Trophoblast cell (in vitro differentiated cells and primary cell): ENCODE results near the gene GPC3.
A peak's percentile ranks its signal among the peaks of the same experiment; 100 is the strongest.

ENCODE experiments used
- DNase-seq, 2 donors: peaks; one replicate each; pipeline ENCODE4 v3.0.0-alpha.2; 2016
- H2AFZ ChIP-seq: 2 replicates; pipeline ENCODE4 v1.6.1; 2013; ENCODE audit warnings: low read length, moderate library complexity, mild to moderate bottlenecking; ENCODE audit not compliant: insufficient read depth, poor library complexity
- H2AK5ac ChIP-seq: 2 replicates; pipeline ENCODE4 v1.6.1; 2013; ENCODE audit warnings: mild to moderate bottlenecking, low read length
- H2BK120ac ChIP-seq: 2 replicates; pipeline ENCODE4 v1.6.1; 2013; ENCODE audit warnings: low read length, mild to moderate bottlenecking, moderate library complexity; ENCODE audit not compliant: insufficient read depth, poor library complexity
- H2BK12ac ChIP-seq: 2 replicates; pipeline ENCODE4 v1.6.1; 2013; ENCODE audit warnings: mild to moderate bottlenecking, low read length, moderate library complexity
- H2BK5ac ChIP-seq: 2 replicates; pipeline ENCODE4 v1.6.1; 2013; ENCODE audit warnings: low read length, low read depth, moderate library complexity, mild to moderate bottlenecking; ENCODE audit not compliant: poor library complexity
- H3K14ac ChIP-seq: 2 replicates; pipeline ENCODE4 v1.6.1; 2013; ENCODE audit warnings: mild to moderate bottlenecking, low read length
- H3K18ac ChIP-seq: 2 replicates; pipeline ENCODE4 v1.6.1; 2013; ENCODE audit warnings: mild to moderate bottlenecking, low read length
- H3K23ac ChIP-seq: 2 replicates; pipeline ENCODE4 v1.6.1; 2013; ENCODE audit warnings: low read length
- H3K27ac ChIP-seq: 2 replicates; pipeline ENCODE4 v1.5.1; 2013; ENCODE audit warnings: low read depth, mild to moderate bottlenecking, inconsistent platforms, low read length, moderate library complexity
- H3K27me3 ChIP-seq: 2 replicates; pipeline ENCODE4 v1.6.1; 2013; ENCODE audit warnings: inconsistent platforms, mild to moderate bottlenecking, low read length, moderate library complexity; ENCODE audit not compliant: insufficient read depth
- H3K36me3 ChIP-seq, 2 experiments: 1 replicate in 1 of 2; 2 replicates in 1 of 2; pipeline ENCODE4 v1.6.1; 2013; ENCODE audit warnings: low read length in 2 of 2, mild to moderate bottlenecking in 2 of 2, moderate library complexity in 1 of 2; ENCODE audit not compliant: insufficient read depth in 2 of 2, control insufficient read depth in 1 of 2
- H3K4ac ChIP-seq: 2 replicates; pipeline ENCODE4 v1.6.1; 2013; ENCODE audit warnings: low read depth, mild to moderate bottlenecking, low read length, moderate library complexity
- H3K4me1 ChIP-seq, 2 experiments: 1 replicate in 1 of 2; 2 replicates in 1 of 2; pipeline ENCODE4 v1.6.1; 2013; ENCODE audit warnings: low read length in 2 of 2, mild to moderate bottlenecking in 2 of 2, moderate library complexity in 1 of 2; ENCODE audit not compliant: insufficient read depth in 2 of 2, control insufficient read depth in 1 of 2
- H3K4me2 ChIP-seq: 2 replicates; pipeline ENCODE4 v1.6.1; 2013; ENCODE audit warnings: inconsistent platforms, mild to moderate bottlenecking, low read length, moderate library complexity
- H3K4me3 ChIP-seq: 2 replicates; pipeline ENCODE4 v1.5.1; 2013; ENCODE audit warnings: mild to moderate bottlenecking, low read depth, low read length, inconsistent platforms
- H3K79me1 ChIP-seq: one replicate; pipeline ENCODE4 v1.6.1; 2013; ENCODE audit warnings: low read length
- H3K79me2 ChIP-seq: 2 replicates; pipeline ENCODE4 v1.6.1; 2013; ENCODE audit warnings: low read length, mild to moderate bottlenecking; ENCODE audit not compliant: control insufficient read depth, insufficient read depth, poor library complexity
- H3K9ac ChIP-seq: 2 replicates; pipeline ENCODE4 v1.6.1; 2013; ENCODE audit warnings: mild to moderate bottlenecking, low read length
- H3K9me3 ChIP-seq: 2 replicates; pipeline ENCODE4 v1.6.1; 2013; ENCODE audit warnings: low read depth, mild to moderate bottlenecking, control low read depth, inconsistent platforms, low read length; ENCODE audit not compliant: insufficient read depth
- H4K12ac ChIP-seq: 2 replicates; pipeline ENCODE4 v1.6.1; 2013; ENCODE audit warnings: low read depth, mild to moderate bottlenecking, low read length, moderate library complexity
- H4K8ac ChIP-seq: 2 replicates; pipeline ENCODE4 v1.6.1; 2013; ENCODE audit warnings: low read depth, mild to moderate bottlenecking, low read length, moderate library complexity
- H4K91ac ChIP-seq: one replicate; pipeline ENCODE4 v1.6.1; 2013; ENCODE audit warnings: low read depth, mild to moderate bottlenecking, low read length, moderate library complexity
- WGBS: extraction: QIAGEN DNeasy Blood & Tissue Kit; methylation state at CpG from one replicate; pipeline ENCODE4 v1.1.7; 2013; ENCODE audit warnings: missing lambda C conversion rate; ENCODE audit not compliant: insufficient read length, insufficient coverage; ENCODE audit errors: extremely low coverage; 5-methylcytosine and 5-hydroxymethylcytosine counted together

The GPC3 gene

DNA sequence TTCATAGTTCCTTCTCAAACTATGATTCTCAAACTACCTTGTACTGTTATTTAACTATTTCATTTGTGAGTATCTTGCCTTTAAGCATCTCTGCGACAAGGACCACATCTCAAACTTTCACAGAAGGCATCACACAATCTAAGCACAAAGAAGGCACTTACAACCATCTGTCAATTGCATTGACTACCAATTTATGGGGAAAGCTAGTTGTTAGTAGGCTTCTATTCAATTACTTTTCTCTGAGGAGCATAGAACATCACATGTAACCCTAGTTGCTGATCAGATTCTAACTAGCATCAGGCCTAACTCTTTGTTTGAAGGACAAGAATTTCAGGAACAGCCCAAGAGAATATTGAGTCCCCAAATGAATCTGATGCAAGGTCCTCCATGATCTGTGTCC is 74.9 kb downstream of the GPC3 start:
- H3K27me3 ChIP-seq: no peaks in the 10 kb centered on the region

GRCh38 chrX:133909888-133910287 is 75.5 kb downstream of the GPC3 start:
- H3K23ac ChIP-seq: no peak overlapping the region
- H3K27ac ChIP-seq: no peak overlapping the region
- H3K79me2 ChIP-seq: no peaks in the 10 kb centered on the region
- H4K91ac ChIP-seq: no peak overlapping the region
- no peak overlapping the region for H3K14ac ChIP-seq
- peaks cover 0 to 2% of the 10 kb centered on the region in 2 experiments for H3K4me1 ChIP-seq
- no peak for DNase-seq
- no peak overlapping the region for H2BK120ac ChIP-seq
- no peak overlapping the region for H3K9ac ChIP-seq
- no peak overlapping the region for H3K18ac ChIP-seq
- no peaks in the 10 kb centered on the region for H3K27me3 ChIP-seq
- H3K79me1 ChIP-seq: peaks cover 2% of the 10 kb centered on the region
- no peak overlapping the region for H4K12ac ChIP-seq
- no peak overlapping the region for H3K4me3 ChIP-seq
- H2BK5ac ChIP-seq: no peak overlapping the region
- H2BK12ac ChIP-seq: no peak overlapping the region
- H2AFZ ChIP-seq: no peak overlapping the region
- H2AK5ac ChIP-seq: no peak overlapping the region
- H3K4ac ChIP-seq: no peak overlapping the region
- no peaks in the 10 kb centered on the region for H3K36me3 ChIP-seq
- no peak overlapping the region for H4K8ac ChIP-seq
- H3K9me3 ChIP-seq: no peaks in the 10 kb centered on the region
- H3K4me2 ChIP-seq: no peak overlapping the region

More for the DNA sequence above, 74.9 kb downstream of the GPC3 start:
- Histone ChIP-seq H3K4me2 (no peak overlapping the region), H3K36me3 (no peaks in the 10 kb centered on the region), H3K4me3 (no peak overlapping the region), H3K14ac (no peak overlapping the region), H3K27ac (no peak overlapping the region), H2BK120ac (no peak overlapping the region), H2AK5ac (no peak overlapping the region), H3K4ac (no peak overlapping the region), H2AFZ (no peak overlapping the region), H4K8ac (no peak overlapping the region), H3K79me1 (peaks cover 2% of the 10 kb centered on the region), H2BK5ac (no peak overlapping the region), H3K9ac (no peak overlapping the region), H4K12ac (no peak overlapping the region), H3K23ac (no peak overlapping the region), H3K18ac (no peak overlapping the region), H3K9me3 (no peaks in the 10 kb centered on the region), H2BK12ac (no peak overlapping the region), H4K91ac (no peak overlapping the region), H3K4me1 (peaks cover 0 to 2% of the 10 kb centered on the region in 2 experiments), H3K79me2 (no peaks in the 10 kb centered on the region)
- no peak for DNase-seq
- WGBS: no CpG with 5 or more reads among the region's 1 CpG

DNA sequence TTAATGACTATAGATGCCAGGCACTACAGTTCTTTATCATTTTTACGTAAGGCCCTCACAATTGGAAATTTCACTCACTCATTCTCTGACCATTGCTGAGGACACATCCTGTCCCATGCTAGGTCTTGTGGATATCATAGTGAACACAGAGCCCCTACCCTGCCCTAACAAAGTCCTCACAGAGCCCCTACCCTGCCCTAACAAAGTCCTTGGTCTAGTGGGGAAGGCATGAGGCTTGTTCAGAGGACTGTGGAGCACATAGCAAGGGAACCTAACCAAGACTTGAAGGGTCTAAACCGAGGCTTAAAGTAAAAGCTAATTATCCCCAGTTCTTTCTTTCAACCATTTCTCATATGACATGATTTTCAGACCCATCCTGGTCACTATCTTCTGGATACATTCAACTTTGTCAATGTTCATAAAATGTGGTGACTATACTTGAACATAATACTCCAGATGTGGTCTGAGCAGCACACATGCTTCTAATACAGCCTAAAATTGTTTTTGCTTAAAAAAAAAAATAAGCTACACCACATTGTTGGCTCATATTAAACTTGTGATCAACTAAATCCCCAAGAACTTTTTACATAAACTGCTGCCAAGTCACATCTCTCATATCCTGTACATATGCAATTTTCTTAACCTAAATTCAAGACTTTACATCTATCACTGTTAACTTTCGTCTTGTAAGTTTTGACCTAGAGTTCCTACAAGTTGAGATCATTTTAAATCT is 77.0 kb downstream of the GPC3 start:
- H3K4me1 ChIP-seq: peaks cover 0 to 2% of the 10 kb centered on the region in 2 experiments
- peak overlapping the region; percentile 14 for H4K91ac ChIP-seq
- H2BK120ac ChIP-seq: no peak overlapping the region
- H3K23ac ChIP-seq: no peak overlapping the region
- peaks cover 2% of the 10 kb centered on the region for H3K79me1 ChIP-seq
- H3K9me3 ChIP-seq: no peaks in the 10 kb centered on the region
- H3K27me3 ChIP-seq: no peaks in the 10 kb centered on the region
- H3K4me3 ChIP-seq: no peak overlapping the region
- WGBS: no CpG with 5 or more reads among the region's 3 CpGs
- H3K14ac ChIP-seq: no peak overlapping the region
- no peak overlapping the region for H3K9ac ChIP-seq
- H4K8ac ChIP-seq: no peak overlapping the region
- H3K4ac ChIP-seq: no peak overlapping the region
- H2BK5ac ChIP-seq: no peak overlapping the region
- H3K4me2 ChIP-seq: no peak overlapping the region
- H3K18ac ChIP-seq: peak overlapping the region; percentile 45
- H3K36me3 ChIP-seq: no peaks in the 10 kb centered on the region
- H2BK12ac ChIP-seq: peak overlapping the region; percentile 84
- H3K27ac ChIP-seq: no peak overlapping the region
- DNase-seq: no peak
- H2AK5ac ChIP-seq: no peak overlapping the region
- H3K79me2 ChIP-seq: no peaks in the 10 kb centered on the region
- H4K12ac ChIP-seq: no peak overlapping the region
- H2AFZ ChIP-seq: no peak overlapping the region

DNA sequence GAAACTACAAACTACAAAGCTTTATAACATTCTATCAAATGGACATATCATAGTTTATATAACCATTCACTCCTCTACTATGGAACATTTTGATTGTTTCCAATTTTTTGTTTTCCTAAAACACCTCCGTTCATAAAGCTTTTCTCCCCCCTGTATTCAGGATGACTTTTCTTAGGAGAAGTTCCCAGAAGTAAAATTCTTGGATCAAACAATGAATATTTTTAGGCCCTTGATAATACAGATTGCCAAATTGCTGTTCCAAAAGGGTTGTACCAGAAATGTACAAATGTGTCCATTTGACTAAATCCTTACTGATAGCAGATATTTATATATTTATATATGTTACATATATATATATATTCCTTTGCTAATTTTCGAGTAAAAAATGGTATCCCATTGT is 77.8 kb downstream of the GPC3 start:
- DNase-seq: no peak
- Histone ChIP-seq H2BK120ac (no peak overlapping the region), H3K23ac (no peak overlapping the region), H2AK5ac (no peak overlapping the region), H4K12ac (no peak overlapping the region), H3K36me3 (no peaks in the 10 kb centered on the region), H3K4me2 (no peak overlapping the region), H3K9ac (no peak overlapping the region), H3K27me3 (no peaks in the 10 kb centered on the region), H2AFZ (no peak overlapping the region), H3K79me1 (peaks cover 2% of the 10 kb centered on the region), H3K4ac (no peak overlapping the region), H3K4me1 (peaks cover 0 to 2% of the 10 kb centered on the region in 2 experiments), H4K8ac (no peak overlapping the region), H2BK5ac (no peak overlapping the region), H3K27ac (no peak overlapping the region), H2BK12ac (no peak overlapping the region), H3K18ac (no peak overlapping the region), H3K9me3 (no peaks in the 10 kb centered on the region), H3K4me3 (no peak overlapping the region), H3K79me2 (no peaks in the 10 kb centered on the region), H3K14ac (no peak overlapping the region), H4K91ac (no peak overlapping the region)
- no CpG with 5 or more reads among the region's 2 CpGs for WGBS
